NCI-H2196 treated with DMSO at 0.1 percent for 48 hours (cell line): ENCODE results near the gene PSTPIP1.

Source experiments
- DNase-seq: peaks from one replicate; lab custom pipeline; 2025; ENCODE audit not compliant: unreplicated experiment; lab: John Stamatoyannopoulos, UW

Gene PSTPIP1

DNA sequence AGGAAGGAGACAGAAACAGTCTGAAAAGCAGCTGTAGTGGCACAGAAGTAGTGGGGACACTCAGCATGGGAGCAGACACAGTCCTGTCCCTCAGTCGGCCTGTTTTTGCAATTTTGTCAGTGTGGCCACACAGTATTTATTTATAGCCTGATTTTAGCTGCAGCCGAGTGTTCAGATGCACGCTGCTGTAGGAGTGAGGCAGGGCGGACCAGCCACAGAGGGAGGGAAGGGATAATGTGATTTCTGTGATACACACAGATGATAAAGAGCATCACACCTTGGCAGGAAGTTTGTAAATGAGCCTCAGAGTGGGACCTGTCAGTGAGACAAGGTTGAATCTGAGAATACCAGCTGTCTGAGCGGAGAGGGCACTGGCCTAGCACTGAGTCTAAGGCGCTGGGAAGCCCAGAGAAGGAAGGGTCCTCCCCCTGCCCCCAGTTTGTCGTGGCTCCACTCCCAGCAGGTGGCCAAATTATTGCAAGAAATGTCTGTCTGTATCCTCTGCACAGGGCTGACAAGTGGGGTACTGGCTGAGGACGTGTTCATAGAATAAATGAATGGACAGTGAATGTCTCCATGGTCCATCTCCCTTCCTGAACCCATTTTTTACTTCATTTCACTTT, 3.8 kb downstream of the PSTPIP1 start:
- no peak for DNase-seq

DNA sequence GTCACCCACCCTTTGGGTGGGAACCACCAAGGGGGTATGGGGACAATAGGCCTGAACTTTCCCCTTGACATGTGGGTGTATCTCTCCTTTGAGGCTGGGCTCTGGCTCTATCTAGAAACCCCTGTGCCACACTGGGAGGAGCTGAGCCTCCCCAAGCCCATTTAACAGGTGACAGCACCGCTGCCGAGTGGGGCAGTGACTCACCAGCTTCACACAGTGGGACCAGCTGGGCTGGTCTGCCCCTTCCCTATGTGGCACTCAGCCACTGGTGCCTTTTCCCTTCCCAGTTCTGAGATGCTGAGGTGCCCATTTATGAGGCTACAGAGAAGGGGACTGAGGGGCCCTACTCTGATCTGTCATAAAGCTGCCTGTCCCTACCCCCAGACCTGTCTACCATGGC, 5.1 kb downstream of the PSTPIP1 start:
- DNase-seq = no peak

DNA sequence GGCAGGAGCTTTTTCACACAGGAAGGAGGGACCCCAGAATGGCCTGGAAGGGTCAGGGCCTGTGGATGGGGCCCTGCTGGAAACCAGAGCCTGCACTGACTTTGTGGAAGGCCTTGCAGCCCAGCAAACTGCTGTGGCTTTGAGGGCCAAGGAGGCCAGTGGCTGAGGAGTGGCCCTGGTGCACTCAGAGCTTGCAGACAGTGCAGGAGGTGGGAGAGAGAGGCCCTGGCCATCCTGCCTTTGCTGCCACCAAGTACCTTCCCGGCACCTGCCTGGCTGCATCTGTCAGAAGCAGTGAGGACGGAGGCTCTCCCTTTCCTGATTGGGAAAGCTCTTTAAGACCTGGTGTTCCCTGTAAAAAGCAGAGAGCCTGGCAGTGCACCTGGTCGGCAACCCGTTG, 6.4 kb downstream of the PSTPIP1 start:
- no peak for DNase-seq

DNA sequence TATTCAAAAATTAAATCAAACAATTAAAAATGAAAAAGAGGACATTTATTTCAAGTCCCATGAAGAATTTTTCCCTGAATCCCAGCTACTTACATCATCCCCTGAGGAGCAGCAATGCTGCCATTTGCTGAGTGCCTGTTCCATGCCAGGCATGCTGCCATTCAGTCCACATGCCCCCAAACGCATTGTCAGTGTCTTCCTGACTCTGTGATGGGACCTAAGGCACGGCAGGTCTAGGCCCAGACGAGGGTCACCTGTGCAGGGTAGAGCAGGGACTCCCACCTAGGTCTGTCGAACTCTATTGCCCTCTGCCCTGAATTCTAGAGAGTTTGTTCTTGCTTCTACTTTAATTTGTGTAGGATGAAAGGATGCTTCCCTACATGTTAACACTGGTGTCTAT, 7.0 kb downstream of the PSTPIP1 start:
- DNase-seq = no peak

DNA sequence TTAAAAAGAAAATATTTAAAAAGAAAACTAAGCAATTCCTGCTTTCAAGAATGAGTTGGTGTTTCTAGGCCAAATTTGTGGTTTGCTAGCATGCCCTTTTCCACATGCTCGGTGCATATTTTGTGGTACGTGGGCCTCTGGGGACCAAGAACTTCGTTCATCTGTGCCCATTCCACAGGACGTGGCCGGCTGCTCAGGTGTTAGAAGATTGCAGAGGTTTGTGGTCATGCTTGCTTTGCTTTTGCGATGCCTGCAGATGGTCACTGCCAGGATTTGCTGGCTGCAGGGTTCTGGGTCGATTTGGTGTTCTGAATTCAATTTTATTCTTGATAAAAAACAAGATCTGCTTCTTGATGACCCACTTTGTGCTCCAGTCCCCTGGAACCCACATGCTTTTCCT, 7.5 kb downstream of the PSTPIP1 start:
- DNase-seq = no peak

DNA sequence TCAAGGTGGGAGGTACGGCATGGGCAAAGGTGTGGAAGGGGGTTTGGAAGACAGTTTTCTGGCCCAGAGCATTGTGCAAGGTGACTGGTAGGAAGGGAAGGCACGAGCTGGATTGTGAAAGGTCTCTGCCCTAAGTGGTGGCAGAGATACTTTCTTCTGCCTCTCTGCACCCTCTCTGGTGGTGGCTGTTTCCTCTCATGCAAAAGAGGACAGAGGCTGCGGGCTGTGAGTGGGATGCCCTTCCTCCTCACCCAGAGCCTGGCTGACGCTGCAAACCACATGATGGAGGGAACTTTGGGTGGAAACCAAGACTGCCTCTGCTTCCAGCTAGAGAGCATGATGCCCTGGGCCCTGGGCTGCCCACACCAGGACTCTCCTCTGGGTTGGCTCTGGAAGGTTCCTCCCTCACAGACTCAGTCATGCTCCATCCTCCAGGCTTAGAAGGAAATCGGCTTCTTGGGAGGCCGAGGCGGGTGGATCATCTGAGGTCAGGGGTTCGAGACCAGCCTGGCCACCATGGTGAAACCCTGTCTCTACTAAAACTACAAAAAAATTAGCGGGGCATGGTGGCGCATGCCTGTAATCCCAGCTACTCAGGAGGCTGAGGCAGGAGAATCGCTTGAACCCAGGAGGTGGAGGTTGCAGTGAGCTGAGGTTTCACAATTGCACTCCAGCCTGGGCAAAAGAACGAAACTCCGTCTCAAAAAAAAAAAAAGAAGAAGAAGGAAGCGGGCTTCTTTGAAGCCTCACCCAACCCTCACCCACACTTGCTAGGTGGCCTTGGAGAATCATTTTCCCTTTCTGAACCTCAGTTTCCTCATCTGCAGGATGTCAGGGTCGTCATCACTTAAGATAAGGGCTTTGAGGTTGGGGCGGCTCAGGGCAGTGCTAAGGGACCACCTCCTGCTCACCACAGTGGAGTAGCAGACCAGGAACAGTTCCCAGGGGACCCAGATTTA, 8.3 kb downstream of the PSTPIP1 start:
- no peak for DNase-seq

DNA sequence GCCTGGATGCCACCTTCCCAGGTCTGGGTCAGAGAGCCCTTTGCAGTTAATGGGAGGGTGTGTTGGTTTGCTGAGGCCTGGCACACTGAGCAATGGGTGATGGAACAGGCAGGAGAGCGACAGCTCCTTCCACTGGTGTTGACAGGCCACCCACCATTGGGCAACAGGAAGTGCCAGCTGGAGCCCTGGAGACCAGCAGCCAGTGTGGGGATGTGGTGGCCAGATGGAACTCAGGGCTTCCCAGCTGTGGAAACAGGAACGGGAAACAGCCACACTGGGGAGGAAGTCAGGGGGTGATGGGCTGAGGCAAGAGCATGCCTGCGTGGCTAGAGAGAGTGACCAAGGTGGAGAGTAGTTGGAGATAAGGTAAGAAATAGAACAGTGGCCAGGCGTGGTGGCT, 9.3 kb downstream of the PSTPIP1 start:
- DNase-seq = no peak

DNA sequence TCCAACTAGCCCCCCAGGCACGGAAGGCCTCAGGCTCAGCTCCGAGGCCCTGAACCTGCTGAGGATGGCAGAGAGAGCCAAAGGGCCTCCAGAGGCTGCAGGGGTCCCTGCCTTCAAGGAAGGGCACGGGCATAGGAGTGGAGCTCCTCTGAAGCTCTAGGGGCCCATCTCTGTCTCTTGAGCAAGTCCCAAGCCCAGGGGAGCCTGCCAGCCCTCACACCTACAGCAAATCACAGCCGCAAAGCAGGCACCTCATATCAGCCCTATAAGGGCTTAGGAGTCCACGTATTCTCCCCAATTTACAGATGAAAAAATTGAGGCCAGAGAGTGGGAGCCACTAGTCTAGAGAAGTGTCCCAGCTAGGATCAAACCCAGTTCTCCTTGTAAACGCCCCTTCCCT, 14.2 kb downstream of the PSTPIP1 start:
- no peak for DNase-seq

DNA sequence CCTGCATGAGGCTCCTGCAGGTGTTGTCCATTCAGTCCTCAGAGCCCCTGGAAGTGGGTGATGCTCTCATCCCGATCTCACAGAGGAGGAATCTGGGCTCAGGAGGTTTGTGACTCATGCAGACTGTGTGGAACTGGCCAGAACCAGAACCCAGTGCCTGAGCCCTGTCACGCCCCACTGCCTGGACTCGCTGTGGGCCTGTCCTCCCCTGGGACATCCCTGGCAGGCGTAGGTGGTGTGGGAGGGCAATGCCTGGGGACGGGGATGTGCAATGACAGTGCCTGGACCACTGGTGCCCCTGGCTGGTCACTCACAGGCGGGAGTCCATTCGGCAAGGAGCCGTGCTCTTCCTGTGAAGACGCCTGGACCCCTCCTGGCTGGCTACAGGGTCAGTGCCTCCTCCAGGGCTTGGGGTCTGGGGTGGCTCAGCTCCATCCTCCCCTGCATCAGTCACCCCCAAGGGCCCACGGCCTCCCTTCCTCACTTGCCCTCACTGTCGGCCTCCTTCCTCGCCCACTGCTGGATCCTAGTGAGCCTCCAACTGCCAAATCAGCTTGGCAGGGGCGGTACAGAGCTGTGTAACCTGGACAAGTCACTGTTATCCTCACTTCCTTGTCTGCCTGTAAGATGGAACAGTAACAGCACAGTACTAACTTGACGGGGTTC, 14.9 kb downstream of the PSTPIP1 start:
- no peak for DNase-seq

DNA sequence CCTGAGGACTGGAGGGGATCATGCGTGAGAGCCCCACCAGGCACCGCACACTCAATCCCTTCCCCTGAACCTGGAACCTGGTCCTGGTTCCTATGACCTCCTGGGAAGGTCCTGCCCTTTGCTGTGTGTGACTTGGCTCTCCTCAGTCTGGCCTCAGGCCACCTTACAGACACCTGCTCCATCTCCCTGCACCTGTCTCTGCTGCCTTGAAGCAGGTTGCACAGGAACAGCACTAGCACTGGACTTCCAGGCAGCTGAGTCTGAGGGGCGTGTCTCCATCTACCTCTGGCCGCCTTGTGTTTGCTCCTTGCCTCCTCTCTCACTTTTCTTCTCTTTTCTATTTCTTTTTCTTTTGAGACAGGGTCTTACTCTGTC, 15.4 kb downstream of the PSTPIP1 start:
- DNase-seq = peak; percentile 35

DNA sequence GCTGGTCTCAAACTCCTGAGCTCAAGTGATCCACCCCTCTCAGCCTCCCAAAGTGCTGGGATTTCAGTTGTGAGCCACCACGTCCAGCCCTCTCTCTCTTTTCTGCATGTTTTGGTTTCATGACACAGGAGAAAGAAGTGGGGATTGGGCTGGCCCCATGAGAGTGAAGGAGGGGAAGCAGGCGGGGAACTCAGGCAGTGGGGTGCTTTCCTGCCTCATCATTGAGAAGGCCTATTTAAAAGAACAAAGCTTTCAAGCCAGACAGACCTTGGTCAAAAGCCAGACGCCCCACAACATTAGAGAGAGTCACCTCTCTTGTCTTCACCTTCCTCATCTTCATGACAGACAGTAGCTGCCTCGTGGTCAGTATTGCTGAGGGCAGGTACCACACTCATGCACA, 15.9 kb downstream of the PSTPIP1 start:
- no peak for DNase-seq

DNA sequence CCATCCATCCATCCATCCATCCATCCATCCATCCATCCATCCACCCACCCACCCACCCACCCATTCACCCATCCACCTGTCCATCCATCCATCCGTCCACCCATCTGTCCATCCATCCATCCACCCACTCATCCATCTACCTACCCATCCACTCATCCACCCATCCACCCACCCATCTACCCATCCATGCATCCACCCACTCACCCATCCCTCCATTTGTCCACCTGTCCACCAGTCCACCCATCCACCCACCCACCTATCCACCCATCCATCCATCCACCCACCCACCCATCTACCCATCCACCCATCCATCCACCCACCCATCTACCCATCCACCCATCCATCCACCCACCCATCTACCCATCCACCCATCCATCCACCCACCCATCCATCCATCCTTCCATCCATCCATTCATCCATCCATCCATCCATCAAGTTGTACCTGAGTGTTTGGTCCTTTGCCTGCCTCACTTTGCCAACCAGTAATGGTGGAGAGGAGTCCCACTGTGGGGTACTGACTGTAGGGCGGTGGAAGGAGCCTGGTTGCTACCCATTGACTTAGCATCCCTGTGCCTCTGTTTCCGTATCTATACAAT, 17.3 kb downstream of the PSTPIP1 start:
- DNase-seq = no peak

DNA sequence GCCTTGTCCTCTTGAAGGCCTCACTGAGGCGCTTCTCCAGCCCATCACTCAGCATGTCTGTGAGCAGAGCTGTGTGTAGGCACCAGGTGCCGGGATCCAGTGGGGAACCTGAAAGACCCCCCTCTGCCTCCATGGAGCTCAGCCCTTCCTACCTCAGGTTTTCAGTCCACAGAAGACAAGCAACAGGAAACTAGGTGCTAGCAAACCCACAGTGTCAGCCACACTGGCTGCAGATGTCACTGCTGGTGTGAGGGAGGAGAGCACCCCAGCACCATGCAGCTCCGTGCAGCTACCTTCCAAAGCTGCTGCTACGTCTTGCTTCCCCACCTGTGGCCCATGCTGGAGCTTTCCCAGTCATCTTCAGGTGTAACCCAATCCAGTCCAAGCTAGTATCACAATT, 17.9 kb downstream of the PSTPIP1 start:
- no peak for DNase-seq

DNA sequence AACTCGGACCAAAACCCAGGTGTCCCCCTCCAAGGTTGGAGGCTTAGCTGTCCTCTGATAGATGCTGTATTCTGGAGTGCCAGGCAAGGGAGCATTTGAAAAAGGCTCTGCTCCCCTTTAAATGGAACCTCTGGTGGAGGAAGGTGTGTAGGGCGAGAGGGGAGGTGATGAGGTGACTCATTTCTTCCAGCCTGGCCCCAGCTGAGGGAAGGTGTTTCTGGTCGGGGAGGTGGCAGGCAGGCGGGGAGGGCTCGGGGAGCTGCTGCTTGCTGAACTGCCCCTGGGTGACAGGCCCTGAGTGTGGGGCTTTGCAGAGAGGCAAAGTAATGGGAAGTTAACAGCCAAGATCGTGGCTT, 18.8 kb downstream of the PSTPIP1 start:
- no peak for DNase-seq

DNA sequence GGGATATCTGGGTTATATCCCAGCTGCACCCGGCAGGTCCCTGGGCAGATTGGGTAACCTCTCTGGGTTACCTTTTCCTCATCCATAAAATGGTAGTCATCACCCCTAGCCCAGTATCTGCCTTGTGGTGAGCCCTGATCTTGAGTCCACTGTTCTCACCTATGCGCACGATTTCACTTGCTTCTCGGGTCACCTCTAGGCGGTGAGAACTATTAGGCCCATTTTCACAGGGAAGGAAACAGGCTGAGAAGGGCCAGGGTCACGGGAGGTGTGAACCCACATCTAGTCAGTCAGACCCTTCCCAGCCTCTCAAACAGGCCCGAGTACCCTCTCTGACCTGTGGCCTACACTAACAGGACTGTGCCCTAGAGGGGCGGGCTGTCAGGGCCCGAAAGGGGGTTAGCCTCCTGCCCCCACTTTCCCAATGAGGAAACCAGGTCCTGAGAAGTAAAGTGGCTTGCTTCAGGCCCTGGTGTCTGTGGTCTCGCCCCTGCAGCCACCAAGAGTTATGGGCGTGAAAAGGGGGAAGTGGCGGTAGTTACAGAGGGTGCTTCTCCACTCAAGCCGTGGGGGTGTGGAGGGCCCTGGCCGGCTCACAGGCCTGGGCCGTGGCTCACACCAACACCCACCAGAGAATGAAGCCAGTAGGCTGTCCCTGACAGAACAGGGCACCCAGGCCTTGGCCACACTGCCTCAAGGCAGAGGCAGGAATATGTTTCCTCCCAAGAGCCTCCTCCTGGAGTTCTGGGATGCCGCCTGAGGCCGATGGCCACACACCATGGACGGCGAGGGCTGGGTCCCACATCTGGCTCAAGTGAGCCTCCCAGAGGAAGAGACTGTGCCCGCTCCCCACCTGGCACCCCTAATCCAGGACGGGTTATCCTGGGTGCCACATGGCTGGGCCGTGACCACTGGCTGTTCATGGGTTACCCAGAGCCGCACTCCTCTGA, 19.5 kb downstream of the PSTPIP1 start:
- no peak for DNase-seq

DNA sequence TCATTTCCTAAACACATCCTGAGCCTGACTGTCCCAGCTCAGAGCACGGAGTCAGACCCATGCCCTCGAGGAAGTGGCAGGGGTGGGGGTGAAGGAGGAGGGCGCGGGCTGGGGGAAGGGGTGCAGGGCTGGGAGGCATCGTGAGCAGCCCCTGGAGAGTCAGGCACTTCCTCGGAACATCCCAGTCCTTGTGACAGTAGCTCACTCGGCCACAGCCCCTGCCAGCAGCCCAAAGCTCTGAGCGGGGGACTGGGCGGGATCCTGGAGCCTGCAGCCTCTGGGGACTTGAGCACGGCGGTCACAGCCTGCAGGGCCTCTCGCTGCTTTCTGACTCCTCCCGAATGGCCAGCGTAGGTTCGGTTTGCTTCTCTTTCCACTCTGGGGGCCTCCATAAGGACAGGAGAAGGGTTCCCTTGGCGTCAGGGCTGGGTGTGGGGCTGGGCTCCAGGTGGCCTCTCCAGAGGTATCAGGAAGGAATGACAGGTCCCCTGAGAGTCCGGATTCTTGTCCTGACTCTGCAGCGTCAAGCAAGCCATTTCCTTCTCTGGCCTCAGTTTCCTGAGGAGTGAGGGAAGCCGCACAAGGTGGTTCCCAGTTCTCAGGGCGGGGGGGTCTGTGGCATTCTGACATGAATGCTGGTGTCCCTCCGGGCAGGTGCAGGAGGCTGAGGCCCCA, 20.9 kb downstream of the PSTPIP1 start:
- DNase-seq = no peak

DNA sequence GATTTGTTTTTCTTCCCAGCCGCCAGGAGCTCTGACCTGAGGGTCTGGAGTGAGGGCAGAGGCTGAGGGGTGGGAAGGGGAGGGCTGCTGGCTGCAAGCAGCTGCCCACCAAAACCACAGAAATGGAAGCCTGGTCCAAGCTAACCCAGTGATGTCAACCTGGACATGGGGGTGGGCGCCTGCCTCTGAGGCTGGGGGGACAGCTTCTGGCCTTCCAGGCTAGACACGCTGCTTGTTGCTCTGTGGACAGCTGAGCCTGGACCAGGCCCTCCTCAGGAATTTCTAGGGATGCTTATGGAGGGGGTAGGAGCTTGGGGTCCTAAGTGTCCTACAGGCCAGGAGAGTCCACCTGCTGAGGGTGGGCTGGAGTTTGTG, 21.4 kb downstream of the PSTPIP1 start:
- no peak for DNase-seq

DNA sequence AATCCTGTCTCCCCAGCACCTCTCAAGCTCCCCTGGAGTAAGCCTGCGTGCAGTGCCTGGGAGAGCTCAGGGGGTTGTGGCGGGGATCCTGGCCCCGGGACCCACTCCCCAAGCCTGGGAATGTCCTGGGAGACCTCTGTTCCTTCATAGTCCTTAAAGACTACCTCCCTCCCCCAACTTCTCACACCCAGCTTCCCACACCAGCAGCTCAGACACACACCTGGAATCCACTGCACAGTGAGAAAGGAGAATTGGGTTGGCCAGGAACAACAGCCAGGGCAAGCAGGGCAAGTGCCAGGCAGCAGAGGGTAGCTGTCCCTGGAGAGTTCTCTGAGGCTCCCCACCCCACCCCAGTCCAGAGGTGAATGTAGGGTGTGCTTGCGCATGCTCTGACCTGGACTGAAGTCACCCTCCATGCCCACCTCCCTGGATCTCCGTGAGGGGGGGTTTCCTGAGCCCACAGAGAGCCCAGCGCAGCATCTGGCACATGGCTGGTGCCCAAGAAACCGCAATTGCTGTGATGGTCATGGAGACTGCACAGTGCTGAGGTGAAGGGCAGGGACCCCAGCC, 22.2 kb downstream of the PSTPIP1 start:
- no peak for DNase-seq

DNA sequence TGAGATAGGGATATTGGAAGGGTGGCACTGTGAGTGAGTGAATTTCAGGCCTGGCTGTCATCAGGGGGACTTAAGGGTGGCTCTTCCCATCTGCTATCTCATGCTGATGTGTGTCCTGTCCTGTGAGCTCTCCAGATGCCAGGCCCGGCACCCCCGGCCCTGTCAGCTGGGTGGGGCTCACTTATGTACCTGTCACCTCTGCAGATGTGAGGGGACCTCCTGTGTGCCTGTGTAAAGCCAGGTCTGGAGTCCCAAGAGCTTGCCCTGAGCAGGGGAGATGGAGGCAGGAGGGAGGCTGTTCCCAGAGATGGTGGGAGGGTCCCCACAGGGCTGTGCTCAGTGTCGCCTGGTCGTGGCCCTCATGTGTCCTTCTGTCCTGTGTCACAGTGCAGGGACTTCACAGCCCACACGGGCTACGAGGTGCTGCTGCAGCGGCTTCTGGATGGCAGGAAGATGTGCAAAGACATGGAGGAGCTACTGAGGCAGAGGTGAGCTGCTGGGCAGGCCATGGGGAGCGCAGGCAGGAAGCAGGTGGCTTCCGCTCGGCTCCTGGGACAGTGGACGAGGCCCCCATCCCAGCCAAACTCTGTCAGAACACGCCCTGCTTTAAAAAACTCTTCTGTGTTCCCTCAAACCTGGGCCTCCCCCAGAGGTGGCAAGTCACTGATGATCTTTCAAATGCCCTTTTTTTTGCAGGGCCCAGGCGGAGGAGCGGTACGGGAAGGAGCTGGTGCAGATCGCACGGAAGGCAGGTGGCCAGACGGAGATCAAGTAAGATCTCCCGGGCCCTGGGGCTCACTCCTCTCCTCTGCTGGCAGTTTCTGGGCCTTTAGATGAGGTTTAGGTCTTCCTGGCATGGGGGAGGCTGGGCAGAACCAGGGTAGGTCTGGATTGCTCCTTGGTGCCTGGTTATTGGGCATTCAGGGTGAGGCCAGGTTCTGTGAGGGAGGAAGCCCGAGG, 23.1 kb downstream of the PSTPIP1 start:
- no peak for DNase-seq
